Activated CD4-positive, alpha-beta T cell treated with anti-CD3 and anti-CD28 coated beads, Interleukin-2, Interleukin-4, amounts not matched to agents 100 ng/mL and 50 ng/mL, durations not matched to agents 16 hours and 8 hours (primary cell): Measurements from ENCODE around the gene ABCA4.
"Not testable (repeated sequence)": the region's sequence is repeated elsewhere in the genome, so short reads cannot be mapped to it uniquely, and the experiment has no call there.

Experiments
- DNase-seq: peaks from one replicate; pipeline ENCODE4 v3.0.0-alpha.2; 2020; ENCODE audit warnings: low spot score

The ABCA4 gene

DNA sequence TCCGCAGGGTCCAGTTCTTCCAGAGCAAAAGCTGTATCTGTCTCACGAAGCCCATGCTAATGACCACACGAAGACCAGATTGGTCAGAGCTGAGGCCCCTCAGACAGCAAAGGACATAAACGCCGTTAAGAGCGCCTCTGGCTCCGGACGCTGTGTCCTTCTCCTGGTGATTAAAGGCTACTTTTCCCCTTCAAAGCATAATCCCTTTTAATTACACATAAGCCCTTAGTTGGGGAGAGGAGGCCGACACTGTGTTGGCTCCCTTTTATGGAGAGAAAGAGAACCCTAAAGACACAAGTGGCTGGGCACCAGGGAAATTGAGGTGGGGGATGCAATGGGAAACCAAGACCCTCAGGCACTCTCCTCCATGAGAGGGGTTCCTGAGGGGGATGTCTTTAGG lies at the start of gene ABCA4:
Gene ABCA4, minus strand, starts transcription at position 158 of the 400 bp plus-strand sequence. Its CDS starts 103 bp downstream, at position 55.
- DNase-seq: no peak

DNA sequence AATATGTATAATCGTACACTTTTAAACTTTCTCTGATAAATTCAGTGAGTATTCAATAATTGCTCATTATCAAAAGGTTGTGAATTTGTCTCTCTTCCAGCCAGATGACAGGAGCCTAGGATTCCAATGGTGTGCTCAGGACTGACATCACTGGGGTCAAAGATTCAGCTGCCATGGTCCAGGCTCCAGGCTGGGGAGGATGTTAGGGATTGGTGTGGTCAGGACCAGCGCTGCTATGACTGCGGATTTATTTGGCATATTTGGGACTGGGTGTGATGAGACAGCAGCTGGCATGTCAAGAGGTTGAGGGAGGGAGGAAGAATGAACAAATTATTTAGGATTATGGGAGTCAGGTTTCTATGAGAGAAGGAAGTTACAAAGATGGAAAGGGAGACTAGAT lies 48.2 kb upstream of the ABCA4 start:
- no peak for DNase-seq

DNA sequence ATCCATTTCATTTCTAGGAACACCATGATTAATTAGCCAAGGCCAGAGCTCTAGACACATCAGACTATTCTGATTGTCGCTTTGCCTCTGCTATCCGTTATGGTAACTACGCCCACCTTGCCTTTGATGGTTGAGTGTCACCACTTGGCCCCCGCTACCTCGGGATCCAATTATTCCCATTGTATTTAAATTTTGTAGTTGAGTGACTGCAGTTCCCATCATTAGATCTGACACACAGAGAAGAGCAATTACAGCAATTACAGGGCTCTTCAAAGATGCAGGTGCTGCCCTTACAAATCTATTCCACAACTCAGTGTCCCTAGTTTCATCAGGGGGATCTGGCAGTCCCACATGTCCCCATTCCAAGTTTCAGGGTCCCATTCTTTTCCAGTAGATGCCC lies 44.9 kb upstream of the ABCA4 start:
- DNase-seq: no peak

DNA sequence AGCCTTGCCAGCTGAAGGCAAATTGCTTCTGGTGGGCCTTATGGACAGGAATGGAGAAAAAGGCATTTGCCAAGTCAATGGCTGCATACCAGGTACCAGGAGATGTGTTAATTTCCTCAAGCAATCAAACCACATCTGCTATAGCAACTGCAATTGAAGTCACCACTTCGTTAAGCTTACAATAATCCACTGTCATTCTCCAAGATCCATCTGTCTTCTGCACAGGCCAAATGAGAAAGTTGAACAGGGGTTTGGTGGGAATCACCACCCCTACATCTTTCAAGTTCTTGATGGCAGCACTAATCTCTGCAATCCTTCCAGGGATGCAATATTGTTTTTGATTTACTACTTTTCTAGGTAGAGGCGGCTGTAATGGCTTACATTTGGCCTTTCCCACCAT lies 43.9 kb upstream of the ABCA4 start:
- DNase-seq: not testable (repeated sequence)

DNA sequence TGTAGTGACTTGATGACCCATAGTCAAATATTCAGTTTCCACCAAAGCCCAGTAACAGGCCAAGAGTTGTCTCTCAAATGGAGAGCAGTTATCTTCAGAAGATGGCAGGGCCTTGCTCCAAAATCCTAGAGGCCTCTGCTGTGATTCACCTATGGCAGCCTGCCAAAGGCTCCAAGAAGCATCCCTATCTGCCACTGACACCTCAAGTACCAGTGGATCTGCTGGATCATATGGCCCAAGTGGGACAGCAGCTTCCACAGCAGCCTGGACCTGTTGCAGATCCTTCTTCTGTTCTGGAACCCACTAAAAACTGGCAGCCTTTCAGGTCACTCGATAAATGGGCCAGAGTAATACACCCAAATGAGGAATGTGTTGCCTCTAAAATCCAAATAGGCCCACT lies 43.2 kb upstream of the ABCA4 start:
- not testable (repeated sequence) for DNase-seq

DNA sequence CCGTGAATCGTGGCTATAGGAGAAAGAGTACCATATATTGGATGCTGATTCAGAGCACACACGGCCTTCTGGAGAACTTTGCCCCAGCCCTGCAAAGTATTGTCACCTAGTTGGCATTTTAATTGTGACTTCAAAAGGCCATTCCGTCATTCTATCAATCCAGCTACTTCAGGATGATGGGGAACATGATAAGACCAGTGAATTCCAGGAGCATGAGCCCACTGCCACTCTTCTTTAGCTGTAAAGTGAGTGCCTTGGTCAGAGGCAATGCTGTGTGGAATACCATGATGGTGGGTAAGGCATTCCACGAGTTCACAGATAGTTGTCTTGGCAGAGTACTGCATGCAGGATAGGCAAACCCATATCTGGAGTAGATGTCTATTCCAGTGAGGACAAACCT lies 42.3 kb upstream of the ABCA4 start:
- DNase-seq: not testable (repeated sequence)

DNA sequence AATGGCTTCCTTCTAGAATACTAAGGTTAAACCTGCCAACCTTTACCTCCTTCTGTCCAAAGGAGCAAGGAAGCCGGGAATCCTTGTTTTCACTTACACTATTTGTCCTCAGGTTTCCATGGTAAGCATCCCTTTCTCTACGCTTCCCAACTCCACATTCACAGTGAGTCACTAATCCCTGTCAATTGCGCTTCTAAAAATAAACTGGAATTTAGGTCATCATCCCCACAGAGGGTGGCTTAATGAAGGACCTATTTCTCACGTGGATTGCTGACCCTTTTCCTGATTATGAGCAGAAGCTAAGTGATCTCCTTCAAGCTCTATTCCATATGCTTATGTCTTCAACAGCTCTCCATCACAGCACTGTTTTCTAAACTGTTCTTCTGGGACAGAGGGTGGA lies 39.9 kb upstream of the ABCA4 start:
- DNase-seq: no peak

DNA sequence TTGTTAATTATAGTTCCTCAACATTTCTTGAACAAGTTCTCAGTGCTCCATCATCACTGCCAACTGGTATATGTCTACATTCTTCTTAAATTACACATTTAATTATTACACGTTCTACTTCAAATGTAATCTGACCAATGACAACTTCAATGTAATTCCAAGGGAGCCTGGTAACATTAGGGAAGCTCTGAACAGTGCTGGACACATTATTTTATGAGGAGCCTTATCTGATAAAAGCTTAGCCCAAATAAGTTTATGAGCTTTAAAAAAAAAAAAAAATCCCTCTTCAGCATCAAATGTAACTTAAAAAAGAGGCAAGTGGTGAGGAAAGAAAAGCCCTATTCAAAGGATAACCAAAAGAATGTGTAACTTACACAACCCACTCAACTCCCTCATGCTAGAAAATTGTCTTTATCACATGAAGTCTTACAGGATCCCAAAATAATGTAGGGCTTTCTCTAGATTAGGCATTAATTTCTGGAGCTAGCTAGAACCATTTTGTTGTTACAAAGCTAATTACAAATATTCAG lies 35.2 kb upstream of the ABCA4 start:
- DNase-seq: no peak

DNA sequence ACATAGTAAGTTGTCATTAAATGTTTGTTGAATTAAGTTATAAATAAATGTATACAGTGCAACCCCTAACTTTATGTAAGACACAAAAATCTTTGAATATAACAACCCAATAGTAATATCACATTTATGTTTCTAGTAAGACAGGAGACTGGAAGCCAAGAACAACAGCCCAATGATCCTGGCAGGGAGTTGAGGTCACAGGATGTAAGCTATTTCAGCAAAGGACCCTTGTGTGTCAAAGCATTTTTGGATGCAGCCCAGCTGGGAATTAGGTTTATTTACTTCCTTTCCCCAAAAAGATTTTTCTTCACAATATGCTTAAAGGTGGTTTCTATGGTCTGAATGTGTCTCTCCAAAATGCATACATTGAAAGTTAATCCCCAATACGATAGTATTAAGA lies 34.0 kb upstream of the ABCA4 start:
- DNase-seq: no peak

DNA sequence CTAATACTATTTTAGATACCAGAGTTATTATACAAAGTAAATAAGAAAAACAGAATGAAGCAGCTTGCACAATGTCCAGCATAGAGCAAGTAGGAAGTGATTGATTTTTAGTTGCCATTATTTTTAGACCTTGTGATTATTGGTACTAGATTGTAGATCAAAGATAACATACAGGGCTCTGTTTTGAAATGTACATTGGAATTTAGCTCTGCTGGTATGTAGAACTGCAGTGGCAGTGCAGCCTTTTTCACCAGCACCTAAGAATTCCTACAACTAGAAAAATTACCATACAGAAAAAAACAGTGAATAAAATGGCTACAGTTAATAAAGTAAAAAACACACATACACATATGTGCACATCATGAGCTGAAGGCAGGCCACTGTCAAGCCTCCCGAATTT lies 32.2 kb upstream of the ABCA4 start:
- no peak for DNase-seq

DNA sequence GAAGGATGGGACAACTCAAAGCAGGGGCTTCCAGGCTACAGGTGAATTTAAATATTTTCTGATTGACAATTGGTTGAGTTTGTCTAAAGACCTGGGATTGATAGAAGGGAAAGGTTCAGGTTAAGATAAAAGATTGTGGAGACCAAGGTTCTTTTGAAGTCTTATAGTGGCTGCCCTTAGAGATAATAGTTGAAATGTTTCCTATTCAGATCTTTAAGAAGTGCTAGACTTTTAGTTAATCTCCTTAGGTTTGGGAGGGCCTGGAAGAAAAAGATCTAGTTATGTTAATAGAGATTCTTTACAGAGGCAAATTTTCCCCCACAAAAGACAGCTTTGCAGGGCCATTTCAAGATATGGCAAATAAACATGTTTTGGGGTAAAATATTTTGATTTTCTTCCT lies 28.2 kb upstream of the ABCA4 start:
- not testable (repeated sequence) for DNase-seq

DNA sequence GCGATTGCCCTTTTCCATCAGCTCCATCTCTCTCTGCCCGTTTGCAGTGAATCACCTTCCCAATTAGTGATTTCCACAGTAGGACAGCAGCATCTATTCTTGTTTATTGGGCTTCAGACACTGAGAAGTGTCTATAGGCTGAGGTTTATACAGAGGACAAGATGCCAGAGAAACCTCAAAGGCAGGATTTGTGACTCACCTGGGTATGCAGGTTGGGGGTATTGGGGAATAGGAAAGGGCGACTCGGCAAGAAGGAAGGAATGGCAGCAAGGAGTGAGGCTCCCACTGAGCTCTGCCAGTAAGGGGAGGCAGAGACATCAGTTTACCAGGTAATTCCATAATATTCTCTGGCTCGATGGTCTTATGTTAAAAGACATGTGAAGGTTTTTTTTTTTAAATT lies 25.3 kb upstream of the ABCA4 start:
- no peak for DNase-seq

DNA sequence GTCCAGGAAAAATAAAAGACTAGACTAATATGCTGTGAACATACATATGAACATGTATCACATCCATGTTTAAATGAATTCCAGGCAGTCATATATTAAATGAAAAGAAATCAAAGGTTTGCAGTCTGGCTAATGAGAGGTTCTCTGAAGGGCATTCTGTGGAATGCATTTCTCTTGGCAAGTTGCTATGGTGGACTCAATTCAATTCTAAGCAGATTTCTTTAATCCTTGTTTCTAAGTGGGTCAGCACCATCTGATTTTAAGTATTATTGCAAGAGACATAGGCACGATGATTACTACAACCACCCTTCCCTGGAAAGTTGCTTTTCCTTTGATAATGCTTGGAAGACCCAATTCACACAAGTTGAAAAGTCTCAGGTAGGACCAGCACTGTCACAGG lies 23.9 kb upstream of the ABCA4 start:
- DNase-seq: no peak

DNA sequence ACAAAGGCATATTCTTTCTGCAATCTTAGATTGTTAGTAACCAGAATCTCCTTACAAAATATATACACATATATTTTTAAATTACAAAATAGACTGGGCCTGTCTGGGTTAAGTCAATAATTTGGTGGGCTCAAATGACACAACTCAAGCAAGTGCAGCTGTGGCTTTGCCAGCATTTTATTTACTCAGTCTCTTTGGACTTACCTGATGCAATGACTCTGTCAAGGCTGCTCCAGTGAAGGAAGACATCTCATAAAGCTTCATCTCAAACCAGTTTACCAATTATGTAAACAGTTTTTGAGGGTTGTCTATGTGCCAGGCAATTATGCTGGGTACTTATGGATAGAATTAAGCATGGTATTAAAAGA lies 22.8 kb upstream of the ABCA4 start:
- DNase-seq: no peak

DNA sequence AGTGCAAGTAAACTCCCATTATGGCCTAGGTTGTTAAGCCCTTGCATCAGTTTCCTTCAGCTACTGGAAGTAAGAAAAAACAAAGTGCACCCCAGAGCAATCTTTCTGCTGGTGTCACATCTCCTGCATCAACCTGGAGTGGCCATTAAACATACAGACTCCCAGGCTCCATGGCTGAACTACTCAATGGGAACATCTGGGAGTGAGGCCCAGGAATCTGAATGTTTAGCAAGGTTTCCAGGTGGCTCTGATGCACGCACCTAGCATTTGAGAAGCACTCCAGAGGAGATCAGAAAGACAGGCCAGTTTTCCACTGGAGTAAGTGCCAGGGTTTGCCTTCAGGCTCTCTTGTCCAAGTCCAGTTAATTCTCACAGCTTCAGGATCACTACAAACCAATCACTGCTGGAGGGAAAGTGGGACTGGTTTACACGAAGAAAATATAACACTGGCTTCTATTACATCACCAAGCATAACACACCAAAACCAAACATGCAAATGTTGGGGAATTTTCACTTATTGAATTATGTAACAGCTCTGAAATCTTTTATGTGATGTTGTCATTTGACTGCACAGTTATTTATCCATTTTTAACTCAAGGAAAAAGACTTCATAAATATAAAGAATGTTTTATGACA lies 22.3 kb upstream of the ABCA4 start:
- DNase-seq: no peak

DNA sequence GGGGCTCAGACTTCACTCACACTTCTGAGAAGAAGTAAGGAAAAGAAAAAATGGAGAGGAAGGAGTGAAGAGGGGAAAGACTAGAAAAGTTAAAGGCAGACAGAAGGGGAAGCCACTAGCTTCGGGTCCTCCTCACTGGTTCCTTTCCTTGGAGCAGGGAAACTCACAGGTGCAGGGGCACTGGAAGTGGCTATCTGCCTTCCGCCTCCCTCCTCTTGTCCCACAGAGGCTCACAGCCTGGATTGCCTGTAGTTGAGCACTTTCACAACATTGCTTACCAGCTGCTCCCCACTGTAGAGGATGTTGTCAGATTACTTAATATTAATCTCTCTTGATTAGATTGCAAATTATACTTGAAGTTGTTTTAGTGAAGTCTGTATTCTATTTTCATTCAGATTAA lies 21.6 kb upstream of the ABCA4 start:
- no peak for DNase-seq

DNA sequence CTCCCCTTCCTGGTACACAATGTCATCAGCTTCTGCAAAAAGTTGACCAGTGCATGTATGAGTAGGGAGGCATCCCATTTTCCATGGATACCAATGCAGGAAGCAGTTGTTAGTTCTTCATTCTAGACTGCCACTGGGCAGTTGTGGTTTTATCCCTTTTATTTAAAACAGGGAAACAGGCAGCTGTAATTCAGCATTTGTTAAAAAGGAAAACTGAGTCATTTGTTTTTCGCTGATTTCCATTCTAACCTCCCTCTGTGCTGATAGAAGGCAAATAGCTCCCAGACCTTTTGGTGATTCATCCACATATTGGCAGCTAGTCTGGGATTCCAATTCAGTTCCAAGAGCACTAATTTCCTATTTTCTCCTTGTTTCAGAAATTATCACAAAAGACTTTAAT lies 21.1 kb upstream of the ABCA4 start:
- DNase-seq: no peak

DNA sequence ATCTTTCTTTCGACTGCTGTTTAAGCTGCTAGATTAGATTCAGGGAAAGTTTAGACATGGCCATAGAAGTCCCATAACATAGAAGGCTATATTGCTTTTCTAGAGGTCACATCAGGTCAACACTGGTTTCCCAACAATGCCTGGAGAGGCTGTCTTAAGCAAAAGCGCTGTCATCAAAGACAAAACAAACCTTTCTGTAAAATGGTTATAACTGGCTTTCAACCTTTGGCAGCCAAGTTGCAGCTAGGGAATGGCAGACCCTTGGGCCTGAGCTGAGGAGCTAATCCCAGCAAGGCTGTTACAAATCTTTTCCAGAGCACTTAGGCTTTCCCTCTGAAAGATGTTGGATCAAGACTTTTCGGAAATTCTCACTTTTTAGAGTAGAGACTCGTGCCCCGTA lies 11.2 kb upstream of the ABCA4 start:
- no peak for DNase-seq

DNA sequence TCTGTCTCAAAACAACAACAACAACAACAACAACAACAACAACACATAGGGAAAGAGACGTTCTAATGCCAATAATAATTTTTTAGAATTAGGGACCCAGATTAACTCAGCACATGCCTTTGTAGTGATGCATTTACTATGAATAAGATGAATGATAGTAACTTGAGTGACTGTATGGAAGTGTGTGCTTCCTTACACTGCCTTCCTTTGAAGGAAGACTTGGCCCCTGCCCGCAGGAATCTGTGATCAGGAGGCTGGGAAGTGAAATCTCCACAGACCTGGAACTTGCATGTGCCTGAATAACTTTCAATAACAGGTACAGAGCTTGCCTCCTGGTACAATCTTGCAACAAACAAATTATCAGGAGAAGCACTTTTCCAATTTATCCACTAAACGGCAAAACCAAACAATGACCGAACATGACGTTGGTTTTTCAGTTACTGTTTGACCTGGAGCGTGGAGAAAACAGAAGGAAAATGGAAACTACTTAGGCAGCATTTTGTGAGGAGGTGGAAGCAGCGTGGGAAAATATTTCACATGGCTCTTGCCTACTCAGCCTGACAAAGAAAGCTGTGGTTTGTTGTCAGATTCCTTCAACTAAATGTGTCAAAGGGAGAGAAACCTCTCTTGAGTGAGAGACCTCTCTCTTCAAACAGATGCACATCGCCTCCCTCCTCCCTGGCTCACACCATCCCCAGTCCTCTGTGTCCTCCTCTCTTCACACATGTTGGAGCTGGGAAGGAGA lies 10.1 kb upstream of the ABCA4 start:
- DNase-seq: no peak

DNA sequence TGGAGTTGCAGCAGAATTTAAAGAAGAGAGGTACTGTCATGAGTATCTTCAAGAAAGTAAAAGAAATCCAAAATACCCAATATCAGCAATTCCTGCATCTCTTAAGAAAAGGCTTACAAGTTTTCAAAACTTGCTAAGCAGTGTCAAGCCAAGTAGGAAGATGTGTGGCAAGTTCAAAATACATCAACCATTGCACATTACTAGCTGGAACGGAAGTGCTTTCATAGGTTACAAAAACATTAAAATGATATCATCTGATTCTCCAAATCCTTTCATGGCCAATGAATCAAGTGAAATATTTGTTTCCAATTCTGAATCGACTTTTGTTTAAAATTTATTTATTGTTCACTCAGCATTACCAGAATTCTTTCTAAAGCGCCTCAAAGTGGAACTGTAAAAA lies 5.7 kb upstream of the ABCA4 start:
- DNase-seq: no peak

DNA sequence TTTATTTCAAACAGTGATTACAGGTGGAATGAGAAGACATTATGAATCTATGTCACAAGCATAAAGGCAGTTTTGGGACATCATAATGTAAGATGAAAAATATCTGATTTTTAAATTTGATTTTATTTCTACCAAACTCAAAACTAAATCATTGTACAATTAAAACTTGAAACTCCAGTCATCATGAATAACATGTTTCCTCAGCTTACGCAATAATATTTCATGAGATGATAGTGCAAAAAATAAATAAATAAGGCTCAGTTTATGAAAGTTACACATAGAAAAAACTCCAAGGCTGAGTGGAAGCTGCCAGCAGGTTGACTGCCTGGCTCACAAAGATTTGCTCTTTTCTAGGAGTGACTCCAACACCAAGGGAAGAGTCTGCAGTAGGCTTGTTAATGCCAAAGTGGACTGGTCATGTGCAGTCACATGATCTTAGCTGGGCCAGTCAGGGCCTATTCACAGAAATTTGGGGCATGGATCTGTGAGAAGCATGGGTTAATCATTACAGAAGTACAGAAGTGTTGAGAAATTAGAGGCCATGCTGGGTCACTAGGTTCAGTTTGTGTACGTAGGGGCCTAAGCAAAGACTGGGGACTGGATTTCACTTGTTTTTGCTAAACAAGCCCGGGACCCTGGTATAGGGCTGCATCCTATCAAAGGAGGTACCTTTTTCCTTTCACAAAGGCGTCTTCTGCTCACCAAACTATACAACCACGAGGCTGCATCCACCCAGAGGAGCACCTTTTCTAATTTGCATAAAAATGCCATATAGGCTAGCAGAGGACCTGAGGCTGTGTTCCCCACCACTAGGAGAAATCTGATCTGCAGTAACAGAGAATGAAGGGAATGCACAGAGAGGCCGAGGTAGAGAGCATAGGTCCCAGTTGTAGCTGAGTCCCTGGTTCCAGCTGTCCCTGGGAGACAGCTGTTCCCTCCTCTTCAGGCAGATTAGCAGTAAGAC lies 4.9 kb upstream of the ABCA4 start:
- no peak for DNase-seq

DNA sequence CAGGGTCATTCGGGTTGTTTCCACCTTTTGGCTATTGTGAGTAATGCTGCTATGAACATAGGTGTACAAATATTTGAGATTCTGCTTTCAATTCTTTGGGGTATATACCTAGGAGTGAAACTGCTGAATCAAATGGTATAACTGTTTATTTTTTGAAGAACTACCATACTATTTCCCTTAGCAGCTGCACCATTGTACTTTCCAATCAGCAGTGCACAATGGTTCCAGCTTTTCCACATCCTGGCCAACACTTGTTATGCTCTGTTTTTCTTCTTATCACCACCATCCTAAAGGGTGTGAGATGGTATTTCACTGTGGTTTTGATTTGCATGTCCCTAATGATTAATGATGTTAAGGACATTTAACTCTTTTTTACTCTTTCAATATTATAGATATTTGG lies 3.6 kb upstream of the ABCA4 start:
- no peak for DNase-seq
